Nephron (organoid): ENCODE measurements around the gene ZMYND19.
A peak's percentile ranks its signal among the peaks of the same experiment; 100 is the strongest.
"Not testable (repeated sequence)": the region's sequence is repeated elsewhere in the genome, so short reads cannot be mapped to it uniquely, and the experiment has no call there.

Source experiments
- H3K27ac Mint-ChIP-seq, 3 experiments: 2 replicates each; pipeline ENCODE4 v1.8.0; 2020; ENCODE audit warnings: mixed read lengths in 3 of 3, mild to moderate bottlenecking in 2 of 3, moderate library complexity in 1 of 3
- H3K27me3 Mint-ChIP-seq: 2 replicates; pipeline ENCODE4 v1.8.0; 2021; ENCODE audit warnings: low read depth, mild to moderate bottlenecking, moderate library complexity, mixed read lengths
- H3K36me3 Mint-ChIP-seq: 2 replicates; pipeline ENCODE4 v1.8.0; 2020; ENCODE audit warnings: low read depth, mixed read lengths
- H3K4me1 Mint-ChIP-seq: 2 replicates; pipeline ENCODE4 v1.8.0; 2020; ENCODE audit warnings: mixed read lengths
- H3K4me3 Mint-ChIP-seq, 3 experiments: 2 replicates each; pipeline ENCODE4 v1.8.0; 2020; ENCODE audit warnings: mild to moderate bottlenecking in 3 of 3, mixed read lengths in 3 of 3, moderate library complexity in 2 of 3
- H3K9me3 Mint-ChIP-seq: 2 replicates; pipeline ENCODE4 v1.8.0; 2020; ENCODE audit warnings: mixed read lengths
- TF ChIP-seq, protein P1 (sequence below), 3 experiments: fragments of 200-600 bp; sonication (generic); IDR thresholded peaks; one replicate each; pipeline ENCODE4 v1.5.0; 2021; ENCODE audit warnings: antibody characterized with exemption in 3 of 3; ENCODE audit not compliant: unreplicated experiment in 3 of 3

The ZMYND19 gene

GRCh38 chr9:137575364-137575715, 15.0 kb downstream of the ZMYND19 start:
- no peaks in the 10 kb centered on the region for H3K9me3 Mint-ChIP-seq
- H3K27me3 Mint-ChIP-seq: no peaks in the 10 kb centered on the region
- peaks cover 40% of the 10 kb centered on the region for H3K36me3 Mint-ChIP-seq
- no peak overlapping the region for H3K27ac Mint-ChIP-seq
- H3K4me1 Mint-ChIP-seq: peaks cover 18% of the 10 kb centered on the region
- H3K4me3 Mint-ChIP-seq: peak overlapping the region in 2 of 3 experiments; percentile 30 to 68
- TF ChIP-seq, protein P1, sequence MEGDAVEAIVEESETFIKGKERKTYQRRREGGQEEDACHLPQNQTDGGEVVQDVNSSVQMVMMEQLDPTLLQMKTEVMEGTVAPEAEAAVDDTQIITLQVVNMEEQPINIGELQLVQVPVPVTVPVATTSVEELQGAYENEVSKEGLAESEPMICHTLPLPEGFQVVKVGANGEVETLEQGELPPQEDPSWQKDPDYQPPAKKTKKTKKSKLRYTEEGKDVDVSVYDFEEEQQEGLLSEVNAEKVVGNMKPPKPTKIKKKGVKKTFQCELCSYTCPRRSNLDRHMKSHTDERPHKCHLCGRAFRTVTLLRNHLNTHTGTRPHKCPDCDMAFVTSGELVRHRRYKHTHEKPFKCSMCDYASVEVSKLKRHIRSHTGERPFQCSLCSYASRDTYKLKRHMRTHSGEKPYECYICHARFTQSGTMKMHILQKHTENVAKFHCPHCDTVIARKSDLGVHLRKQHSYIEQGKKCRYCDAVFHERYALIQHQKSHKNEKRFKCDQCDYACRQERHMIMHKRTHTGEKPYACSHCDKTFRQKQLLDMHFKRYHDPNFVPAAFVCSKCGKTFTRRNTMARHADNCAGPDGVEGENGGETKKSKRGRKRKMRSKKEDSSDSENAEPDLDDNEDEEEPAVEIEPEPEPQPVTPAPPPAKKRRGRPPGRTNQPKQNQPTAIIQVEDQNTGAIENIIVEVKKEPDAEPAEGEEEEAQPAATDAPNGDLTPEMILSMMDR (IDR thresholded peaks at IDR 0.05; ENCODE audit: unreplicated experiment in 3 of 3): no peak

- no peak overlapping the region for H3K4me3 Mint-ChIP-seq
- H3K4me1 Mint-ChIP-seq: peaks cover 18% of the 10 kb centered on the region
- no peaks in the 10 kb centered on the region for H3K9me3 Mint-ChIP-seq
- no peak overlapping the region for H3K27ac Mint-ChIP-seq
- H3K36me3 Mint-ChIP-seq: peaks cover 43% of the 10 kb centered on the region
- TF ChIP-seq, protein P1 (IDR thresholded peaks at IDR 0.05; ENCODE audit: unreplicated experiment in 3 of 3): no peak
- no peaks in the 10 kb centered on the region for H3K27me3 Mint-ChIP-seq
Observed at GRCh38 chr9:137574192-137574591, 16.1 kb downstream of the ZMYND19 start.

- no peak overlapping the region for H3K27ac Mint-ChIP-seq
- no peaks in the 10 kb centered on the region for H3K9me3 Mint-ChIP-seq
- peaks cover 41% of the 10 kb centered on the region for H3K36me3 Mint-ChIP-seq
- TF ChIP-seq, protein P1 (IDR thresholded peaks at IDR 0.05; ENCODE audit: unreplicated experiment in 3 of 3): no peak
- peaks cover 1% of the 10 kb centered on the region for H3K4me1 Mint-ChIP-seq
- no peaks in the 10 kb centered on the region for H3K27me3 Mint-ChIP-seq
- H3K4me3 Mint-ChIP-seq: no peak overlapping the region
Observed at GRCh38 chr9:137570566-137570965, 19.7 kb downstream of the ZMYND19 start.

DNA sequence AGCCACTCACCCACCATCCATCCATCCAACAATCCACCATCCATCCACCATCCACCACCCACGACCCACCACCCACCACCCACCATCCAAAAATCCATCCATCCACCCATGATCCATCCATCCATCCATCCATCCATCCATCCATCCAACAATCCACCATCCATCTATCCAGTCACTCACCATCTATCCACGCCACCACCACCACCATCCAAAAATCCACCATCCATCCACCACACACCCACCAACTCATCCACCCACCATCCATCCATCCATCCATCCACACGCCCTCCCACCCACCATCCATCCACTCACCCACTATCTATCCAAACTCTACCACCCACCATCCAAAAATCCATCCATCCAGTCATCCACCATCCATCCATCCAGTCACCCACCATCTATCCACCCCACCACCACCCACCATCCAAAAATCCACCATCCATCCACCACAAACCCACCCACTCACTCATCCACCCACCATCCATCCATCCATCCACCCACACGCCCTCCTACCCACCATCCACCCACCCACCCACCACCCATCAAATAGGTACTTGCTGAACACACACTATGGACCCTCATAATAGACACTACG, 20.6 kb downstream of the ZMYND19 start:
- Mint-ChIP-seq H3K4me3 (no peak overlapping the region), H3K36me3 (peaks cover 33% of the 10 kb centered on the region), H3K27me3 (no peaks in the 10 kb centered on the region), H3K4me1 (no peaks in the 10 kb centered on the region), H3K9me3 (no peaks in the 10 kb centered on the region), H3K27ac (no peak overlapping the region)
- TF ChIP-seq, protein P1 (IDR thresholded peaks at IDR 0.05; ENCODE audit: unreplicated experiment in 3 of 3): no peak

DNA sequence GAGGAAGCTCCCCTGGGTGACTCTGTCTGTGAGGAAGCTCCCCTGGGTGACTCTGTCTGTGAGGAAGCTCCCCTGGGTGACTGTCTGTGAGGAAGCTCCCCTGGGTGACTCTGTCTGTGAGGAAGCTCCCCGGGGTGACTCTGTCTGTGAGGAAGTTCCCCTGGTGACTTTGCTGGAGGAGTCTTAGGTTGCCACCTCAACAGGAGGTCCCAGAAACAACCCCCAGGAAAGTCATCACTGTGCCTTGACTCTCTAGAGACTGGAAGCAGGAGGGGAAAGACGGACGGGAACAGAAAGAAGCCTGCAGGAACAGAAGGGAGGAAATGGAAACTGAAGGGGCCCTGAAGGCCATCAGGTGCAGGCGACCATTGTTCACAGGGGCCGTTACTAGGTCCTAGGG, 21.9 kb downstream of the ZMYND19 start:
- not testable (repeated sequence) for H3K4me1 Mint-ChIP-seq, H3K27ac Mint-ChIP-seq

GRCh38 chr9:137564817-137565411, 25.4 kb downstream of the ZMYND19 start:
- Mint-ChIP-seq H3K36me3 (peaks cover 44% of the 10 kb centered on the region), H3K4me3 (no peak overlapping the region), H3K27me3 (no peaks in the 10 kb centered on the region), H3K9me3 (no peaks in the 10 kb centered on the region), H3K4me1 (peaks cover 5% of the 10 kb centered on the region), H3K27ac (no peak overlapping the region)
- TF ChIP-seq, protein P1 (IDR thresholded peaks at IDR 0.05; ENCODE audit: unreplicated experiment in 3 of 3): no peak

More for the DNA sequence above, 21.9 kb downstream of the ZMYND19 start:
- peaks cover 36% of the 10 kb centered on the region for H3K36me3 Mint-ChIP-seq
- not testable (repeated sequence) for H3K4me3 Mint-ChIP-seq, H3K27me3 Mint-ChIP-seq, H3K9me3 Mint-ChIP-seq
